Measurements from ENCODE around the gene CASP3. TPM values are rescaled to one million over a fixed set of nuclear protein-coding genes. Genes with fewer than 3 reads are reported as not detected.

CASP3 gene
- total and polyA plus RNA-seq, 9 of the 15 experiments (the other 6 are each of a cell fraction or from before 2014, with no cell fraction given) = 17.6 to 40.1 (median 31.8) TPM

DNA sequence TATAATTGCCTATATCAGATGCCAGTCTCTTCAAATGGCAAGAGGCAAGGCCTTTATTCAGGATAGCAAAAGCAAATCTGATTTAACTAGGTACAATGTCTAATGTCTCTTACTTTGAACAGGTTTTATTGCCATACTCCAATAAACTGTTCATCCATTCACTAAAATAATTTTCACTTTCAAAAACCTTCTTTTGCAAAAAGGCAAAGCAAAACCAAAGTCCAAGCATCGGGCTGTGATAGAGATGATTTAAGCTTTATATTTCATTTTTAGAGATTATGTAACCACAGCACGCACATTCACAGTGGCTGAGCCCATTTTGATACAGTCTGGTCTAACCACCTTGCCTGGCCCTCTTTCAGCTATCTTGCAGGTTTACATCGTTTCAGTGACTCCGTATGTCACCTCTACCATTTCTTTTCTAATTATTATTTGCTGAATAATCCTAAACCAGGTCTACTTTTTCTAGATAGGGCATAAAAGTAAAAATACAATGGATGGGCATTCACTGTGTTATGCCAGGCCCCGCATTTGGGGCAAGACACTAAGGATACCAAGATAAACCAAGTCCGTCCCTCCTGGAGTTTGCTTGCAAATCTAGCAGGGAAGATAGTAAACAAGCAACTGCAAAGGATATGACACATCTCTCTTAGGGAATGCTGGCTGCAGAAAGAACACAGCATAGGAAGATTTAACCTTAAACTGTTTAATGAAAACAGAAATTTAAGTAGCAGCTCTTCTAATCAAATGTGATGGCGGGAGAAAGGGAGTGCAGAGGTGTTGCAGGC is 1.8 kb downstream of the CASP3 start:
- BruUV-seq (replicated peaks) = TSS peak; percentile 32
- ChIA-PET CTCF (ENCODE audit: low intra/inter-chr PET ratio) (interaction anchor here (0.9 kb wide), 1 partner anchor 99 kb away, joined by 3 read pairs; no protein-coding TSS in a partner anchor), POLR2A (interaction anchor here (0.6 kb wide), 1 partner anchor 137 kb away, joined by 4 read pairs; no protein-coding TSS in a partner anchor)
- Histone ChIP-seq H3K27ac (ENCODE audit: extremely low read depth, low read depth, low read length) (no peak overlapping the region), H2AFZ (ENCODE audit: low read depth, low read length) (0 out of 2 replicates have a peak overlapping the region, but pooled peaks have one; percentile 60), H3K9me3 (replicated peaks; ENCODE audit: control insufficient read depth, insufficient read depth, low read depth, low read length) (no peaks in the 10 kb centered on the region), H3K79me2 (ENCODE audit: control insufficient read depth, insufficient read depth, low read length) (peaks cover 66% of the 10 kb centered on the region), H3K4me1 (replicated peaks in 1 of 2; ENCODE audit: control insufficient read depth in 2 of 2, insufficient read depth in 2 of 2, low read length in 2 of 2) (peaks cover 17 to 19% of the 10 kb centered on the region in 2 experiments), H3K4me3 (peak overlapping the region; percentile 96), H4K20me1 (replicated peaks; ENCODE audit: control insufficient read depth, insufficient read depth, low read length) (peaks cover 7% of the 10 kb centered on the region; the same call in 1 of the 2 replicates), H3K9me1 (ENCODE audit: control insufficient read depth, insufficient read depth, low read length) (no peaks in the 10 kb centered on the region), H3K4me2 (ENCODE audit: insufficient read depth, low read length) (peak overlapping the region; percentile 91), H3K27me3 (ENCODE audit: control insufficient read depth in 2 of 2, insufficient read depth in 2 of 2, low read length in 2 of 2) (no peaks in the 10 kb centered on the region), H3K36me3 (ENCODE audit: control insufficient read depth, insufficient read depth, low read length) (peaks cover 42% of the 10 kb centered on the region), H3K9ac (ENCODE audit: insufficient read depth in 1 of 2, low read depth in 2 of 2, low read length in 2 of 2) (peak overlapping the region; percentile 78 to 92; a peak in 1 of 4 replicates)
- ATAC-seq (no peak), DNase-seq (ENCODE audit: extremely low read depth in 1 of 4, low spot score in 3 of 4) (no peak), FAIRE-seq (no peak)
- intact Hi-C loops (cut with micrococcal nuclease) = loop anchor here (2.0 to 10.0 kb wide), 4 partner anchors 37 to 385 kb away; partner anchors contain the start of gene CENPU
- TF ChIP-seq KAT7 (CRISPR knock-in tag; IDR thresholded peaks at IDR 0.05; ENCODE audit: borderline replicate concordance) (peak; percentile 53; the same call in 1 of the 2 replicates), ZNF316 (IDR thresholded peaks at IDR 0.05) (0 out of 2 replicates have a peak, but pooled peaks have one; percentile 9), FOS (IDR thresholded peaks at IDR 0.05; ENCODE audit: extremely low read depth, insufficient read length) (no peak), FOXK2 (conservative IDR thresholded peaks at IDR 0.05 in 1 of 2, IDR thresholded peaks at IDR 0.05 in 1 of 2; ENCODE audit: low read depth in 2 of 2) (0 out of 4 replicates have a peak, but pooled peaks of 1 of the 2 experiments have one; percentile 46)
- WGBS (ENCODE audit: insufficient coverage, low coverage, missing lambda C conversion rate) = 63% methylated on average over 7 of the region's 7 CpGs
- in situ Hi-C loops (cut with MboI) = no loop called here
